Measurements from ENCODE around the gene SPRN.
"Not testable (repeated sequence)": the region's sequence is repeated elsewhere in the genome, so short reads cannot be mapped to it uniquely, and the experiment has no call there.

The SPRN gene

GRCh38 chr10:133384071-133384470 lies 40.4 kb downstream of the SPRN start:
- no peak for DNase-seq

- DNase-seq = no peak
Observed at GRCh38 chr10:133383551-133383950, 40.9 kb downstream of the SPRN start.

GRCh38 chr10:133381036-133381435 lies 43.4 kb downstream of the SPRN start:
- no peak for DNase-seq

GRCh38 chr10:133379801-133380666 lies 44.4 kb downstream of the SPRN start:
- DNase-seq = no peak

GRCh38 chr10:133379152-133379800 lies 45.1 kb downstream of the SPRN start, which contains the start of gene PAOX:
Gene PAOX, plus strand, starts transcription at chr10:133379262. Its CDS starts 55 bp downstream, at chr10:133379317.
- peak; percentile 52 for DNase-seq

- peak; percentile 41 for DNase-seq
Observed at GRCh38 chr10:133378251-133379096, 46.0 kb downstream of the SPRN start.

GRCh38 chr10:133377818-133378250 lies 46.6 kb downstream of the SPRN start:
- no peak for DNase-seq

GRCh38 chr10:133377025-133377817 lies 47.2 kb downstream of the SPRN start:
- no peak for DNase-seq

GRCh38 chr10:133376183-133376582 lies 48.2 kb downstream of the SPRN start:
- DNase-seq = not testable (repeated sequence)

GRCh38 chr10:133375357-133376115 lies 48.9 kb downstream of the SPRN start:
- DNase-seq = no peak

- DNase-seq = peak; percentile 90
Observed at GRCh38 chr10:133373174-133374090, 51.0 kb downstream of the SPRN start, which contains the start of gene ECHS1. Gene ECHS1, minus strand, starts transcription at chr10:133373354. Its CDS starts 21 bp downstream, at chr10:133373333.

- DNase-seq = no peak
Observed at GRCh38 chr10:133372507-133372906, 51.9 kb downstream of the SPRN start.
